ENCODE measurements around the gene EVI5.

GRCh38 chr1:92543131-92544055 is 241.5 kb downstream of the EVI5 start:
- TF ChIP-seq EZH2phosphoT487 (IDR thresholded peaks at IDR 0.05) = no peak
- TF ChIP-seq, protein P1, sequence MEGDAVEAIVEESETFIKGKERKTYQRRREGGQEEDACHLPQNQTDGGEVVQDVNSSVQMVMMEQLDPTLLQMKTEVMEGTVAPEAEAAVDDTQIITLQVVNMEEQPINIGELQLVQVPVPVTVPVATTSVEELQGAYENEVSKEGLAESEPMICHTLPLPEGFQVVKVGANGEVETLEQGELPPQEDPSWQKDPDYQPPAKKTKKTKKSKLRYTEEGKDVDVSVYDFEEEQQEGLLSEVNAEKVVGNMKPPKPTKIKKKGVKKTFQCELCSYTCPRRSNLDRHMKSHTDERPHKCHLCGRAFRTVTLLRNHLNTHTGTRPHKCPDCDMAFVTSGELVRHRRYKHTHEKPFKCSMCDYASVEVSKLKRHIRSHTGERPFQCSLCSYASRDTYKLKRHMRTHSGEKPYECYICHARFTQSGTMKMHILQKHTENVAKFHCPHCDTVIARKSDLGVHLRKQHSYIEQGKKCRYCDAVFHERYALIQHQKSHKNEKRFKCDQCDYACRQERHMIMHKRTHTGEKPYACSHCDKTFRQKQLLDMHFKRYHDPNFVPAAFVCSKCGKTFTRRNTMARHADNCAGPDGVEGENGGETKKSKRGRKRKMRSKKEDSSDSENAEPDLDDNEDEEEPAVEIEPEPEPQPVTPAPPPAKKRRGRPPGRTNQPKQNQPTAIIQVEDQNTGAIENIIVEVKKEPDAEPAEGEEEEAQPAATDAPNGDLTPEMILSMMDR (IDR thresholded peaks at IDR 0.05) = no peak

All from neural progenitor cell (in vitro differentiated cells).